GM18526 (cell line): ENCODE measurements around the gene ZNF480.

Experiments used
- POLR2A ChIP-seq: IDR thresholded peaks from 3 replicates; pipeline ENCODE4 v1.6.1; 2011; ENCODE audit not compliant: insufficient read length; ENCODE audit errors: extremely low read depth

Gene ZNF480

GRCh38 chr19:52296773-52297600 is at the start of gene ZNF480:
TSS of gene ZNF480 (plus strand) at chr19:52297169. CDS start at chr19:52300413, 3,244 bp downstream.
- peak; percentile 68 for TF ChIP-seq POLR2A

- no peak for TF ChIP-seq POLR2A
These were observed 48.7 kb upstream of the ZNF480 start for GRCh38 chr19:52248241-52248640.

GRCh38 chr19:52258426-52258825 is 38.5 kb upstream of the ZNF480 start:
- TF ChIP-seq POLR2A, result no peak

GRCh38 chr19:52269338-52270261 is 27.4 kb upstream of the ZNF480 start, which contains the start of gene ZNF766:
TSS of gene ZNF766 (plus strand) at chr19:52269587. CDS start at chr19:52269614, 27 bp downstream.
- TF ChIP-seq POLR2A, result peak; percentile 89

- TF ChIP-seq POLR2A, result no peak
These were observed 26.6 kb upstream of the ZNF480 start for GRCh38 chr19:52270266-52270885.

GRCh38 chr19:52273301-52273700 is 23.7 kb upstream of the ZNF480 start:
- TF ChIP-seq POLR2A, result no peak

- no peak for TF ChIP-seq POLR2A
These were observed 22.8 kb upstream of the ZNF480 start for GRCh38 chr19:52274191-52274590.

- no peak for TF ChIP-seq POLR2A
These were observed 21.0 kb upstream of the ZNF480 start for GRCh38 chr19:52275988-52276387.

- no peak for TF ChIP-seq POLR2A
These were observed 19.5 kb upstream of the ZNF480 start for GRCh38 chr19:52277471-52277870.

GRCh38 chr19:52286256-52286655 is 10.7 kb upstream of the ZNF480 start:
- TF ChIP-seq POLR2A, result no peak

- TF ChIP-seq POLR2A, result no peak
These were observed 5.2 kb upstream of the ZNF480 start for GRCh38 chr19:52291781-52292180.

- TF ChIP-seq POLR2A, result no peak
These were observed 583 bp upstream of the ZNF480 start for GRCh38 chr19:52296400-52296772.

GRCh38 chr19:52297601-52298364 is 814 bp downstream of the ZNF480 start:
- TF ChIP-seq POLR2A, result no peak

GRCh38 chr19:52307275-52307674 is 10.3 kb downstream of the ZNF480 start:
- TF ChIP-seq POLR2A, result no peak

GRCh38 chr19:52322429-52322828 is 25.5 kb downstream of the ZNF480 start:
- TF ChIP-seq POLR2A, result no peak
